IMR-90 (cell line): ENCODE data around the gene SLX4IP. TPM values are rescaled to one million over a fixed set of nuclear protein-coding genes. Genes with fewer than 3 reads are reported as not detected.

Source experiments
- ATAC-seq: fragments of 200-7000 bp; cut with Tn5 transposase; 2 replicates; pipeline ENCODE4 v1.9.1; 2020; ENCODE audit warnings: low read depth, mild to moderate bottlenecking, moderate library complexity
- BruUV-seq: library from RNA; stranded (reverse); fragments of 400-500 nt; replicated peaks from 2 replicates; lab custom pipeline; 2021; lab: Mats Ljungman, UMichigan
- CTCF ChIA-PET: fragments of 300-600 bp; formaldehyde crosslinking; extraction: SDS; loops from one replicate; lab custom pipeline; 2021; ENCODE audit warnings: antibody characterized with exemption; lab: Yijun Ruan, JAX
- POLR2A ChIA-PET: fragments of 300-600 bp; sonication (Branson Sonifier 250); formaldehyde crosslinking; loops from one replicate; lab custom pipeline; 2022; ENCODE audit warnings: antibody characterized with exemption; ENCODE audit not compliant: unreplicated experiment; lab: Charles Lee
- DNase-seq: peaks from one replicate; pipeline ENCODE4 v3.0.0; 2013
- H2AFZ ChIP-seq: replicated peaks from 2 replicates; pipeline ENCODE3; 2013; ENCODE audit warnings: low read length, mild to moderate bottlenecking; ENCODE audit not compliant: poor library complexity
- H2AK5ac ChIP-seq: 2 replicates; pipeline ENCODE4 v1.6.1; 2013; ENCODE audit warnings: low read depth, low read length, inconsistent platforms
- H2AK9ac ChIP-seq: replicated peaks from 2 replicates; pipeline ENCODE3; 2013; ENCODE audit warnings: mild to moderate bottlenecking, low read depth, low read length, moderate library complexity; ENCODE audit not compliant: poor library complexity
- H2BK120ac ChIP-seq: 2 replicates; pipeline ENCODE4 v1.6.1; 2013; ENCODE audit warnings: low read depth, low read length, inconsistent platforms
- H2BK15ac ChIP-seq: 3 replicates; pipeline ENCODE4 v1.6.1; 2013; ENCODE audit warnings: low read depth, low read length, inconsistent platforms
- H2BK20ac ChIP-seq: 2 replicates; pipeline ENCODE4 v1.6.1; 2013; ENCODE audit warnings: low read depth, mild to moderate bottlenecking, inconsistent platforms, low read length, moderate library complexity
- H2BK5ac ChIP-seq: 2 replicates; pipeline ENCODE4 v1.6.1; 2013; ENCODE audit warnings: mild to moderate bottlenecking, low read depth, low read length, inconsistent platforms; ENCODE audit not compliant: poor library complexity, severe bottlenecking
- H3K14ac ChIP-seq: replicated peaks from 2 replicates; pipeline ENCODE4 v1.6.1; 2013; ENCODE audit warnings: low read depth, low read length, inconsistent platforms
- H3K18ac ChIP-seq: 2 replicates; pipeline ENCODE4 v1.6.1; 2013; ENCODE audit warnings: low read depth, low read length, control low read depth
- H3K23ac ChIP-seq: 2 replicates; pipeline ENCODE4 v1.6.1; 2013; ENCODE audit warnings: low read depth, low read length, inconsistent platforms
- H3K27ac ChIP-seq: 2 replicates; pipeline ENCODE4 v1.5.1; 2013; ENCODE audit warnings: mild to moderate bottlenecking, control low read depth, low read length; ENCODE audit not compliant: insufficient read depth
- H3K27me3 ChIP-seq: 2 replicates; pipeline ENCODE4 v1.6.1; 2013; ENCODE audit warnings: low read length; ENCODE audit not compliant: control insufficient read depth, insufficient read depth
- H3K36me3 ChIP-seq: 2 replicates; pipeline ENCODE4 v1.6.1; 2013; ENCODE audit warnings: low read length, mixed read lengths; ENCODE audit not compliant: control insufficient read depth, insufficient read depth
- H3K4ac ChIP-seq: 2 replicates; pipeline ENCODE4 v1.6.1; 2013; ENCODE audit warnings: low read depth, low read length, inconsistent platforms
- H3K4me1 ChIP-seq: 2 replicates; pipeline ENCODE4 v1.6.1; 2013; ENCODE audit warnings: low read length, mixed read lengths; ENCODE audit not compliant: control insufficient read depth, insufficient read depth
- H3K4me2 ChIP-seq: 2 replicates; pipeline ENCODE4 v1.6.1; 2013; ENCODE audit warnings: low read depth, mild to moderate bottlenecking, control low read depth, low read length, moderate library complexity
- H3K4me3 ChIP-seq: 2 replicates; pipeline ENCODE4 v1.5.1; 2013; ENCODE audit warnings: low read depth, mild to moderate bottlenecking, control low read depth, low read length, moderate library complexity; ENCODE audit not compliant: insufficient read depth
- H3K56ac ChIP-seq: 2 replicates; pipeline ENCODE4 v1.6.1; 2013; ENCODE audit warnings: low read length, inconsistent platforms; ENCODE audit not compliant: insufficient read depth; ENCODE audit errors: extremely low read depth
- H3K79me1 ChIP-seq, 2 experiments: 2 replicates each; pipeline ENCODE4 v1.6.1; 2013; ENCODE audit warnings: low read length in 2 of 2, inconsistent platforms in 1 of 2, low read depth in 1 of 2
- H3K9ac ChIP-seq: 2 replicates; pipeline ENCODE4 v1.6.1; 2013; ENCODE audit warnings: low read depth, low read length, control low read depth
- H3K9me1 ChIP-seq: 2 replicates; pipeline ENCODE4 v1.6.1; 2013; ENCODE audit warnings: low read length, inconsistent platforms; ENCODE audit not compliant: insufficient read depth
- H3K9me3 ChIP-seq: 2 replicates; pipeline ENCODE4 v1.6.1; 2013; ENCODE audit warnings: low read length; ENCODE audit not compliant: control insufficient read depth, insufficient read depth
- H4K20me1 ChIP-seq: 2 replicates; pipeline ENCODE4 v1.6.1; 2013; ENCODE audit warnings: low read length, inconsistent platforms; ENCODE audit not compliant: insufficient read depth
- H4K5ac ChIP-seq: 2 replicates; pipeline ENCODE4 v1.6.1; 2013; ENCODE audit warnings: mild to moderate bottlenecking, low read depth, low read length, control low read depth
- H4K8ac ChIP-seq, 2 experiments: 2 replicates each; pipeline ENCODE4 v1.6.1; 2013; ENCODE audit warnings: low read depth in 2 of 2, low read length in 2 of 2, control low read depth in 1 of 2, inconsistent platforms in 1 of 2
- H4K91ac ChIP-seq: 2 replicates; pipeline ENCODE4 v1.6.1; 2013; ENCODE audit warnings: low read depth, low read length, inconsistent platforms; ENCODE audit not compliant: insufficient read depth
- BHLHE40 ChIP-seq: fragments of 150-350 bp; IDR thresholded peaks from 2 replicates; pipeline ENCODE4 v1.6.1; 2016; ENCODE audit warnings: mild to moderate bottlenecking, low read depth, low read length
- CEBPB ChIP-seq: IDR thresholded peaks from 2 replicates; pipeline ENCODE4 v1.6.1; 2012; ENCODE audit warnings: low read depth, low read length, improper control_type of control experiment
- FOS ChIP-seq: fragments of 150-350 bp; IDR thresholded peaks from 2 replicates; pipeline ENCODE4 v1.6.1; 2016; ENCODE audit warnings: low read depth, low read length
- MAFK ChIP-seq: IDR thresholded peaks from 2 replicates; pipeline ENCODE4 v1.6.1; 2012; ENCODE audit warnings: low read depth, low read length, improper control_type of control experiment
- MAZ ChIP-seq: IDR thresholded peaks from 2 replicates; pipeline ENCODE4 v1.6.1; 2012; ENCODE audit warnings: low read depth, mild to moderate bottlenecking, low read length, improper control_type of control experiment, moderate library complexity, borderline replicate concordance
- MXI1 ChIP-seq: IDR thresholded peaks from 2 replicates; pipeline ENCODE4 v1.6.1; 2012; ENCODE audit warnings: low read depth, mild to moderate bottlenecking, low read length, moderate library complexity, borderline replicate concordance
- NFE2L2 ChIP-seq: fragments of 150-350 bp; IDR thresholded peaks from 2 replicates; pipeline ENCODE4 v1.6.1; 2016; ENCODE audit warnings: low read depth, mild to moderate bottlenecking, low read length
- POLR2A ChIP-seq: IDR thresholded peaks from 2 replicates; pipeline ENCODE4 v1.6.1; 2012; ENCODE audit warnings: mild to moderate bottlenecking, low read depth, low read length
- RAD21 ChIP-seq: IDR thresholded peaks from 2 replicates; pipeline ENCODE4 v1.6.1; 2012; ENCODE audit warnings: low read length, improper control_type of control experiment
- RFX5 ChIP-seq: IDR thresholded peaks from 2 replicates; pipeline ENCODE4 v1.8.0; 2012; ENCODE audit warnings: low read depth, mild to moderate bottlenecking, low read length, moderate library complexity
- SMC3 ChIP-seq: fragments of 150-350 bp; IDR thresholded peaks from 2 replicates; pipeline ENCODE4 v1.6.1; 2016; ENCODE audit warnings: low read depth, mild to moderate bottlenecking, antibody characterized with exemption, low read length, moderate library complexity
- WGBS, 2 experiments: methylation state at CpG; one replicate each; pipeline versions ENCODE4 v1.1.5 to v1.1.7; 2013; ENCODE audit warnings: missing lambda C conversion rate in 2 of 2; ENCODE audit not compliant: insufficient read length in 1 of 2; ENCODE audit errors: extremely low coverage in 2 of 2; 5-methylcytosine and 5-hydroxymethylcytosine counted together
- dilution Hi-C: fragments of 300-500 bp; cut with HindIII; formaldehyde crosslinking; loops from one replicate; pipeline ENCODE4 v1.14.3; 2018; ENCODE audit warnings: low sequenced_read_pairs; ENCODE audit not compliant: unreplicated experiment
- in situ Hi-C: fragments of 300-500 bp; cut with MboI; formaldehyde crosslinking; loops from 3 replicates; pipeline ENCODE4 v1.14.3; 2019; ENCODE audit warnings: low sequenced_read_pairs, inconsistent platforms, mixed read lengths
- intact Hi-C: fragments of 100-400 bp; cut with micrococcal nuclease; formaldehyde crosslinking; loops from 2 replicates; pipeline ENCODE4 v1.10.0; 2022
- polyA plus RNA-seq, 3 experiments: library from polyadenylated mRNA; depleted of rRNA; stranded (reverse); fragments of >200 nt; gene quantifications; 2 replicates each; pipeline ENCODE4 v1.2.3, GENCODE V29; 2012; ENCODE audit warnings: low replicate concordance in 1 of 3
- total RNA-seq: library from RNA; depleted of rRNA; stranded (reverse); fragments of >200 nt; gene quantifications from 2 replicates; pipeline ENCODE4 v1.2.3, GENCODE V29; 2012
- TF ChIP-seq, protein P1 (sequence below): conservative IDR thresholded peaks from 2 replicates; pipeline ENCODE4 v1.5.1; 2012; ENCODE audit warnings: mild to moderate bottlenecking, low read depth, low read length, improper control_type of control experiment
- TF ChIP-seq, protein P2 (sequence below): fragments of 150-350 bp; IDR thresholded peaks from 2 replicates; pipeline ENCODE4 v1.6.1; 2016; ENCODE audit warnings: low read depth, mild to moderate bottlenecking, low read length, moderate library complexity, borderline replicate concordance
- TF ChIP-seq, protein P3 (sequence below): fragments of 150-350 bp; IDR thresholded peaks from 2 replicates; pipeline ENCODE4 v1.6.1; 2017; ENCODE audit warnings: mild to moderate bottlenecking, antibody characterized with exemption, low read length, low read depth

Gene SLX4IP
- total and polyA plus RNA-seq, 2 of the 4 experiments (the other 2 are of a cell fraction): 1.3 to 5.9 TPM

GRCh38 chr20:10658051-10658823 lies 223.1 kb downstream of the SLX4IP start:
- in situ Hi-C loops (no loop called here), intact Hi-C loops (loop anchor here (10.0 kb wide), 2 partner anchors 683 to 1043 kb away; no protein-coding TSS in a partner anchor)
- TF ChIP-seq RFX5 (no peak), MXI1 (no peak), RAD21 (no peak), FOS (no peak), POLR2A (no peak), MAFK (no peak), CEBPB (no peak), NFE2L2 (no peak), MAZ (no peak), BHLHE40 (no peak), SMC3 (no peak)
- TF ChIP-seq, protein P1, sequence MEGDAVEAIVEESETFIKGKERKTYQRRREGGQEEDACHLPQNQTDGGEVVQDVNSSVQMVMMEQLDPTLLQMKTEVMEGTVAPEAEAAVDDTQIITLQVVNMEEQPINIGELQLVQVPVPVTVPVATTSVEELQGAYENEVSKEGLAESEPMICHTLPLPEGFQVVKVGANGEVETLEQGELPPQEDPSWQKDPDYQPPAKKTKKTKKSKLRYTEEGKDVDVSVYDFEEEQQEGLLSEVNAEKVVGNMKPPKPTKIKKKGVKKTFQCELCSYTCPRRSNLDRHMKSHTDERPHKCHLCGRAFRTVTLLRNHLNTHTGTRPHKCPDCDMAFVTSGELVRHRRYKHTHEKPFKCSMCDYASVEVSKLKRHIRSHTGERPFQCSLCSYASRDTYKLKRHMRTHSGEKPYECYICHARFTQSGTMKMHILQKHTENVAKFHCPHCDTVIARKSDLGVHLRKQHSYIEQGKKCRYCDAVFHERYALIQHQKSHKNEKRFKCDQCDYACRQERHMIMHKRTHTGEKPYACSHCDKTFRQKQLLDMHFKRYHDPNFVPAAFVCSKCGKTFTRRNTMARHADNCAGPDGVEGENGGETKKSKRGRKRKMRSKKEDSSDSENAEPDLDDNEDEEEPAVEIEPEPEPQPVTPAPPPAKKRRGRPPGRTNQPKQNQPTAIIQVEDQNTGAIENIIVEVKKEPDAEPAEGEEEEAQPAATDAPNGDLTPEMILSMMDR: no peak
- TF ChIP-seq, protein P2, sequence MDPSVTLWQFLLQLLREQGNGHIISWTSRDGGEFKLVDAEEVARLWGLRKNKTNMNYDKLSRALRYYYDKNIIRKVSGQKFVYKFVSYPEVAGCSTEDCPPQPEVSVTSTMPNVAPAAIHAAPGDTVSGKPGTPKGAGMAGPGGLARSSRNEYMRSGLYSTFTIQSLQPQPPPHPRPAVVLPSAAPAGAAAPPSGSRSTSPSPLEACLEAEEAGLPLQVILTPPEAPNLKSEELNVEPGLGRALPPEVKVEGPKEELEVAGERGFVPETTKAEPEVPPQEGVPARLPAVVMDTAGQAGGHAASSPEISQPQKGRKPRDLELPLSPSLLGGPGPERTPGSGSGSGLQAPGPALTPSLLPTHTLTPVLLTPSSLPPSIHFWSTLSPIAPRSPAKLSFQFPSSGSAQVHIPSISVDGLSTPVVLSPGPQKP: no peak
- TF ChIP-seq, protein P3, sequence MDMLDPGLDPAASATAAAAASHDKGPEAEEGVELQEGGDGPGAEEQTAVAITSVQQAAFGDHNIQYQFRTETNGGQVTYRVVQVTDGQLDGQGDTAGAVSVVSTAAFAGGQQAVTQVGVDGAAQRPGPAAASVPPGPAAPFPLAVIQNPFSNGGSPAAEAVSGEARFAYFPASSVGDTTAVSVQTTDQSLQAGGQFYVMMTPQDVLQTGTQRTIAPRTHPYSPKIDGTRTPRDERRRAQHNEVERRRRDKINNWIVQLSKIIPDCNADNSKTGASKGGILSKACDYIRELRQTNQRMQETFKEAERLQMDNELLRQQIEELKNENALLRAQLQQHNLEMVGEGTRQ: no peak

More at GRCh38 chr20:10658051-10658823, 223.1 kb downstream of the SLX4IP start:
- no TSS peak for BruUV-seq
- Histone ChIP-seq H3K18ac (no peak overlapping the region), H3K4ac (no peak overlapping the region), H3K4me3 (no peak overlapping the region), H3K36me3 (peaks cover 69% of the 10 kb centered on the region), H4K8ac (no peak overlapping the region), H3K9ac (no peak overlapping the region), H3K14ac (no peak overlapping the region), H2AK5ac (no peak overlapping the region), H3K9me1 (peaks cover 24% of the 10 kb centered on the region; the same call in 1 of the 2 replicates), H2BK120ac (no peak overlapping the region), H3K56ac (no peak overlapping the region), H2BK15ac (no peak overlapping the region), H3K23ac (no peak overlapping the region), H2AK9ac (no peak overlapping the region), H3K9me3 (no peaks in the 10 kb centered on the region), H4K5ac (no peak overlapping the region), H4K91ac (no peak overlapping the region), H3K27ac (no peak overlapping the region), H3K4me2 (no peak overlapping the region), H2AFZ (no peak overlapping the region), H3K4me1 (peaks cover 15% of the 10 kb centered on the region), H2BK20ac (no peak overlapping the region), H4K20me1 (peaks cover 22% of the 10 kb centered on the region; the same call in 1 of the 2 replicates), H3K27me3 (no peaks in the 10 kb centered on the region), H2BK5ac (no peak overlapping the region), H3K79me1 (peaks cover 17 to 54% of the 10 kb centered on the region in 2 experiments; a peak in 3 of 4 replicates)
- 97% methylated on average over 6 of the region's 13 CpGs; no CpG with 5 or more reads in 1 of the 2 experiments for WGBS, 2 experiments
- POLR2A ChIA-PET: no interaction called here
- DNase-seq (no peak), ATAC-seq (no peak)
- dilution Hi-C loops: loop anchor here (25.0 kb wide), 1 partner anchor 879 kb away; no protein-coding TSS in a partner anchor
- CTCF ChIA-PET: interaction anchor here (0.5 to 0.6 kb wide), 2 partner anchors 58 to 296 kb away, joined by 3 read pairs; no protein-coding TSS in a partner anchor
